HepG2 (cell line): ENCODE results near the gene PHLDB1. TPM values are rescaled to one million over a fixed set of nuclear protein-coding genes. Genes with fewer than 3 reads are reported as not detected.
A peak's percentile ranks its signal among the peaks of the same experiment; 100 is the strongest.

ENCODE experiments used
- ARID2 ChIP-seq: sonication (generic); formaldehyde crosslinking; IDR thresholded peaks from 2 replicates; pipeline ENCODE4 v1.8.1; 2022; ENCODE audit warnings: mild to moderate bottlenecking, missing genetic modification reagents, borderline replicate concordance
- CREB1 ChIP-seq, 2 experiments: fragments of 450-650 bp in 1 of 2; IDR thresholded peaks; 2 replicates each; pipeline ENCODE4 v1.6.1; 2016 to 2017; ENCODE audit warnings: control low read depth in 1 of 2, mild to moderate bottlenecking in 1 of 2, missing compliant biosample characterization in 1 of 2, missing genetic modification characterization in 1 of 2
- EP300 ChIP-seq, 3 experiments: sonication (generic) in 1 of 3; formaldehyde crosslinking in 1 of 3; IDR thresholded peaks; 2 replicates each; pipeline versions ENCODE4 v1.5.1 to v1.6.1; 2011 to 2020; ENCODE audit warnings: low read depth in 2 of 3, low read length in 2 of 3, borderline replicate concordance in 1 of 3, improper control_type of control experiment in 1 of 3, mild to moderate bottlenecking in 1 of 3, missing genetic modification reagents in 1 of 3, moderate library complexity in 1 of 3
- GPN1 ChIP-seq: sonication (generic); formaldehyde crosslinking; IDR thresholded peaks from 2 replicates; pipeline ENCODE4 v1.5.1; 2020; ENCODE audit warnings: missing genetic modification reagents, borderline replicate concordance
- GZF1 ChIP-seq: sonication (generic); formaldehyde crosslinking; IDR thresholded peaks from 2 replicates; pipeline ENCODE4 v1.5.1; 2020; ENCODE audit warnings: mild to moderate bottlenecking, missing genetic modification reagents
- KAT8 ChIP-seq: IDR thresholded peaks from 2 replicates; pipeline ENCODE4 v1.6.1; 2016; ENCODE audit warnings: missing genetic modification reagents, missing compliant biosample characterization
- MAF1 ChIP-seq: sonication (generic); formaldehyde crosslinking; IDR thresholded peaks from 2 replicates; pipeline ENCODE4 v1.5.0; 2020; ENCODE audit warnings: missing genetic modification reagents, borderline replicate concordance
- NR2F6 ChIP-seq, 2 experiments: IDR thresholded peaks; 2 replicates each; pipeline ENCODE4 v1.6.1; 2016; ENCODE audit warnings: antibody characterized with exemption in 1 of 2, mild to moderate bottlenecking in 1 of 2
- RELA ChIP-seq: sonication (generic); formaldehyde crosslinking; IDR thresholded peaks from 2 replicates; pipeline ENCODE4 v1.4.0; 2020; ENCODE audit warnings: missing genetic modification reagents
- SIN3A ChIP-seq: IDR thresholded peaks from 2 replicates; pipeline ENCODE4 v1.6.1; 2011; ENCODE audit warnings: low read depth, mild to moderate bottlenecking, control low read depth, low read length, borderline replicate concordance
- SNAPC2 ChIP-seq: sonication (generic); formaldehyde crosslinking; IDR thresholded peaks from 2 replicates; pipeline ENCODE4 v1.8.1; 2022; ENCODE audit warnings: mild to moderate bottlenecking, missing genetic modification reagents
- STAT6 ChIP-seq: sonication (generic); formaldehyde crosslinking; IDR thresholded peaks from 2 replicates; pipeline ENCODE4 v1.4.0; 2020; ENCODE audit warnings: missing genetic modification reagents, mild to moderate bottlenecking, borderline replicate concordance
- TOE1 ChIP-seq: sonication (generic); formaldehyde crosslinking; IDR thresholded peaks from 2 replicates; pipeline ENCODE4 v1.4.0; 2020; ENCODE audit warnings: mild to moderate bottlenecking, missing genetic modification reagents
- WIZ ChIP-seq: sonication (generic); formaldehyde crosslinking; IDR thresholded peaks from 2 replicates; pipeline ENCODE4 v1.5.1; 2020; ENCODE audit warnings: mild to moderate bottlenecking, missing genetic modification reagents
- ZFP36 ChIP-seq: fragments of 150-350 bp; IDR thresholded peaks from 2 replicates; pipeline ENCODE4 v1.6.1; 2018; ENCODE audit warnings: borderline replicate concordance, low read length, low read depth; ENCODE audit not compliant: partially characterized antibody
- ZNF101 ChIP-seq: sonication (generic); formaldehyde crosslinking; IDR thresholded peaks from 2 replicates; pipeline ENCODE4 v1.4.0; 2020; ENCODE audit warnings: mild to moderate bottlenecking, low read depth, missing genetic modification reagents, borderline replicate concordance
- ZNF431 ChIP-seq: sonication (generic); formaldehyde crosslinking; IDR thresholded peaks from 2 replicates; pipeline ENCODE4 v1.9.0; 2022; ENCODE audit warnings: missing genetic modification reagents, low read depth, mild to moderate bottlenecking, borderline replicate concordance
- ZNF577 ChIP-seq: sonication (generic); formaldehyde crosslinking; IDR thresholded peaks from 2 replicates; pipeline ENCODE4 v1.4.0; 2020; ENCODE audit warnings: mild to moderate bottlenecking, low read depth, missing genetic modification reagents, borderline replicate concordance
- polyA plus RNA-seq, 8 experiments: library from polyadenylated mRNA; depleted of rRNA in 3 of 8; stranded (reverse) in 7 of 8; unstranded in 1 of 8; fragments of >200 nt; fragmentation: Illumina TruSeq in 4 of 8; extraction: Trizol in 4 of 8; gene quantifications; 2 replicates each; pipeline versions ENCODE4 v1.2.1 to v1.2.3, GENCODE V29; 2011 to 2016; ENCODE audit warnings: low read depth in 4 of 8, missing spikeins in 1 of 8, mixed read lengths in 1 of 8; ENCODE audit not compliant: insufficient read depth in 1 of 8
- total RNA-seq, 5 experiments: library from RNA; depleted of rRNA; stranded (reverse); fragments of >200 nt; fragmentation: Illumina TruSeq; extraction: Trizol; gene quantifications; 2 replicates each; pipeline ENCODE4 v1.2.3, GENCODE V29; 2016; ENCODE audit warnings: low read depth in 1 of 5
- TF ChIP-seq, protein P1 (sequence below): IDR thresholded peaks from 2 replicates; pipeline ENCODE4 v1.6.1; 2016; ENCODE audit warnings: missing compliant biosample characterization, missing genetic modification reagents, borderline replicate concordance
- TF ChIP-seq, protein P2 (sequence below): sonication (generic); formaldehyde crosslinking; IDR thresholded peaks from 2 replicates; pipeline ENCODE4 v1.8.1; 2023; ENCODE audit warnings: missing genetic modification reagents, mild to moderate bottlenecking, borderline replicate concordance
- TF ChIP-seq, protein P3 (sequence below): conservative IDR thresholded peaks from 2 replicates; pipeline ENCODE4 v1.6.1; 2018; ENCODE audit warnings: missing genetic modification reagents
- TF ChIP-seq, protein P4 (sequence below): sonication (generic); formaldehyde crosslinking; IDR thresholded peaks from 2 replicates; pipeline ENCODE4 v1.5.0; 2020; ENCODE audit warnings: mild to moderate bottlenecking, missing genetic modification reagents

Gene PHLDB1
- total and polyA plus RNA-seq, 2 of the 13 experiments (the other 11 are each of a cell fraction or from before 2014, with no cell fraction given): 13.8 to 14.2 TPM

DNA sequence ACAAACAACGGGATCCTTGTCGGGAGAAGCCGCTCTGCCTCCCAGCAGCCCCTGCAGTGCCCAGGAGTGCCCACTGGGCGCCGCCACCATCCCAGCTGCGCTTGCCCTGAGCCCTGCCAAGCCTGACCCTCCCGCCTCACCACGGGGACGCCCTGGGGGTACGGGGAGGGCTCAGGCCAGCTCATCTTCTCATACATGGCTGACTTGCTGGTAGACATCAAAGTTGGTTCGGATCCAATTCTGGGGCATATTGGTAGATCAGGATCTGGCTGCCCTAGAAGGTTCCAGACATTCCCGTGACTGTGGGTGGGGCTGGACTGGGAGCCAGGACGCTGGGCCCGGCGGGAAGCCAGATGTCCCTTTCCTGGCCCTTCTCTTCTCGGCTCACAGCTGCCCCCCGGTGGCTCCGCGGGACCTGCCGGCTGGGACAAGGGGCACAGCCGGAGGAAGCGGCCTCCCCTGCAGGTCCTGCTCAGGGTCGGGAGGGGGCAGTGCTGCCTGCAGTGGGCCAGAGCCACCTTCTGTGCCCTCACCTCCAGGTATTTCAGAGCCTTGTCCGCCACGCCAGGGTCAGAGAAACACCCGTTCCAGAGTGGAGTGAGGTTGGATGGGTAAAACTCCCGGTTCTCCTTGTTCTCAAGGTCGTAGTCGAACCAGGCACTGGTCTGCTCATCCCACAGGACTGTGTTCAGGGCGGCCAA, 82.6 kb downstream of the PHLDB1 start (continued):
- TF ChIP-seq STAT6 (CRISPR knock-in tag) (peak; percentile 53; the same call in 1 of the 2 replicates), KAT8 (peak; percentile 79), WIZ (no peak), EP300 (IDR thresholded peaks at IDR 0.05; ENCODE audit: low read depth in 2 of 2, low read length in 2 of 2) (no peak), EP300 (CRISPR knock-in tag; IDR thresholded peaks at IDR 0.05; ENCODE audit: borderline replicate concordance) (no peak), ZNF101 (CRISPR knock-in tag) (no peak), GZF1 (CRISPR knock-in tag) (no peak), GPN1 (CRISPR knock-in tag) (no peak), ARID2 (CRISPR knock-in tag) (0 out of 2 replicates have a peak, but pooled peaks have one; percentile 43), CREB1 (IDR thresholded peaks at IDR 0.05) (no peak), CREB1 (CRISPR knock-in tag; IDR thresholded peaks at IDR 0.05) (no peak), ZFP36 (no peak), TOE1 (CRISPR knock-in tag) (no peak), MAF1 (CRISPR knock-in tag) (no peak), SIN3A (no peak), ZNF577 (CRISPR knock-in tag) (no peak), NR2F6 (IDR thresholded peaks at IDR 0.05) (peak; percentile 42; the same call in 1 of the 2 replicates), NR2F6 (CRISPR knock-in tag; IDR thresholded peaks at IDR 0.05) (peak; percentile 72), RELA (no peak), SNAPC2 (CRISPR knock-in tag) (0 out of 2 replicates have a peak, but pooled peaks have one; percentile 79), ZNF431 (CRISPR knock-in tag) (no peak)
- TF ChIP-seq, protein P1, sequence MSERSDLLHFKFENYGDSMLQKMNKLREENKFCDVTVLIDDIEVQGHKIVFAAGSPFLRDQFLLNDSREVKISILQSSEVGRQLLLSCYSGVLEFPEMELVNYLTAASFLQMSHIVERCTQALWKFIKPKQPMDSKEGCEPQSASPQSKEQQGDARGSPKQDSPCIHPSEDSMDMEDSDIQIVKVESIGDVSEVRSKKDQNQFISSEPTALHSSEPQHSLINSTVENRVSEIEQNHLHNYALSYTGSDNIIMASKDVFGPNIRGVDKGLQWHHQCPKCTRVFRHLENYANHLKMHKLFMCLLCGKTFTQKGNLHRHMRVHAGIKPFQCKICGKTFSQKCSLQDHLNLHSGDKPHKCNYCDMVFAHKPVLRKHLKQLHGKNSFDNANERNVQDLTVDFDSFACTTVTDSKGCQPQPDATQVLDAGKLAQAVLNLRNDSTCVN (CRISPR knock-in tag): no peak
- TF ChIP-seq, protein P2, sequence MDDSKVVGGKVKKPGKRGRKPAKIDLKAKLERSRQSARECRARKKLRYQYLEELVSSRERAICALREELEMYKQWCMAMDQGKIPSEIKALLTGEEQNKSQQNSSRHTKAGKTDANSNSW (CRISPR knock-in tag): no peak
- TF ChIP-seq, protein P3, sequence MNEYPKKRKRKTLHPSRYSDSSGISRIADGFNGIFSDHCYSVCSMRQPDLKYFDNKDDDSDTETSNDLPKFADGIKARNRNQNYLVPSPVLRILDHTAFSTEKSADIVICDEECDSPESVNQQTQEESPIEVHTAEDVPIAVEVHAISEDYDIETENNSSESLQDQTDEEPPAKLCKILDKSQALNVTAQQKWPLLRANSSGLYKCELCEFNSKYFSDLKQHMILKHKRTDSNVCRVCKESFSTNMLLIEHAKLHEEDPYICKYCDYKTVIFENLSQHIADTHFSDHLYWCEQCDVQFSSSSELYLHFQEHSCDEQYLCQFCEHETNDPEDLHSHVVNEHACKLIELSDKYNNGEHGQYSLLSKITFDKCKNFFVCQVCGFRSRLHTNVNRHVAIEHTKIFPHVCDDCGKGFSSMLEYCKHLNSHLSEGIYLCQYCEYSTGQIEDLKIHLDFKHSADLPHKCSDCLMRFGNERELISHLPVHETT (CRISPR knock-in tag): no peak
- TF ChIP-seq, protein P4, sequence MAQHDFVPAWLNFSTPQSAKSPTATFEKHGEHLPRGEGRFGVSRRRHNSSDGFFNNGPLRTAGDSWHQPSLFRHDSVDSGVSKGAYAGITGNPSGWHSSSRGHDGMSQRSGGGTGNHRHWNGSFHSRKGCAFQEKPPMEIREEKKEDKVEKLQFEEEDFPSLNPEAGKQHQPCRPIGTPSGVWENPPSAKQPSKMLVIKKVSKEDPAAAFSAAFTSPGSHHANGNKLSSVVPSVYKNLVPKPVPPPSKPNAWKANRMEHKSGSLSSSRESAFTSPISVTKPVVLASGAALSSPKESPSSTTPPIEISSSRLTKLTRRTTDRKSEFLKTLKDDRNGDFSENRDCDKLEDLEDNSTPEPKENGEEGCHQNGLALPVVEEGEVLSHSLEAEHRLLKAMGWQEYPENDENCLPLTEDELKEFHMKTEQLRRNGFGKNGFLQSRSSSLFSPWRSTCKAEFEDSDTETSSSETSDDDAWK: no peak
